Panc1 (cell line): ENCODE measurements around the gene CFAP119. TPM values are rescaled to one million over a fixed set of nuclear protein-coding genes. Genes with fewer than 3 reads are reported as not detected.

ENCODE experiments used
- ATAC-seq: fragments of 200-7000 bp; cut with Tn5 transposase; 2 replicates; pipeline ENCODE4 v1.9.1; 2020; ENCODE audit warnings: mild to moderate bottlenecking, moderate library complexity
- BruUV-seq: library from RNA; stranded (reverse); fragments of 400-500 nt; replicated peaks from 2 replicates; lab custom pipeline; 2021; lab: Mats Ljungman, UMichigan
- CTCF ChIA-PET: fragments of 300-600 bp; sonication (Branson Sonifier 250); formaldehyde crosslinking; loops from one replicate; lab custom pipeline; 2022; ENCODE audit warnings: antibody characterized with exemption; lab: Charles Lee
- POLR2A ChIA-PET: fragments of 300-600 bp; sonication (Branson Sonifier 250); formaldehyde crosslinking; loops from one replicate; lab custom pipeline; 2022; ENCODE audit warnings: antibody characterized with exemption; lab: Charles Lee
- DNase-seq: peaks from one replicate; pipeline ENCODE4 v3.0.0-alpha.2; 2010; ENCODE audit warnings: low read depth, low spot score
- H3K27ac ChIP-seq: 2 replicates; pipeline ENCODE4 v1.5.1; 2011; ENCODE audit warnings: mild to moderate bottlenecking, low read length, inconsistent platforms
- H3K27me3 ChIP-seq: fragments of 200-500 bp; sonication (Bioruptor generic); 2 replicates; pipeline ENCODE4 v1.6.0; 2014; ENCODE audit warnings: low read length, inconsistent platforms; ENCODE audit not compliant: control insufficient read depth, insufficient read depth
- H3K36me3 ChIP-seq: fragments of 200-500 bp; sonication (Bioruptor generic); 2 replicates; pipeline ENCODE4 v1.5.1; 2014; ENCODE audit warnings: inconsistent platforms, mild to moderate bottlenecking, low read length, moderate library complexity; ENCODE audit not compliant: control insufficient read depth, insufficient read depth
- H3K4me1 ChIP-seq: 2 replicates; pipeline ENCODE4 v1.5.1; 2011; ENCODE audit warnings: inconsistent platforms, mild to moderate bottlenecking, low read length, moderate library complexity; ENCODE audit not compliant: control insufficient read depth, insufficient read depth
- H3K4me3 ChIP-seq, 2 experiments: 2 replicates each; pipeline ENCODE4 v1.5.1; 2011 to 2012; ENCODE audit warnings: low read depth in 2 of 2, low read length in 2 of 2, mild to moderate bottlenecking in 2 of 2, inconsistent platforms in 1 of 2, moderate library complexity in 1 of 2
- H3K9me3 ChIP-seq: fragments of 200-500 bp; sonication (Bioruptor generic); 2 replicates; pipeline ENCODE4 v1.5.1; 2014; ENCODE audit warnings: low read depth, mild to moderate bottlenecking, inconsistent platforms, low read length, moderate library complexity; ENCODE audit not compliant: control insufficient read depth, insufficient read depth
- CTCF ChIP-seq: fragments of 450-650 bp; IDR thresholded peaks from 2 replicates; pipeline ENCODE4 v1.5.1; 2017; ENCODE audit warnings: mild to moderate bottlenecking
- POLR2AphosphoS5 ChIP-seq: IDR thresholded peaks from 2 replicates; pipeline ENCODE4 v1.6.1; 2012; ENCODE audit warnings: mild to moderate bottlenecking, low read depth, low read length, moderate library complexity
- REST ChIP-seq, 2 experiments: IDR thresholded peaks; 2 replicates each; pipeline ENCODE4 v1.6.1; 2011 to 2012; ENCODE audit warnings: low read depth in 2 of 2, control low read depth in 1 of 2, low read length in 1 of 2, mild to moderate bottlenecking in 1 of 2, moderate library complexity in 1 of 2; ENCODE audit not compliant: insufficient read depth in 1 of 2
- SIN3A ChIP-seq: IDR thresholded peaks from 2 replicates; pipeline ENCODE4 v1.6.1; 2012; ENCODE audit warnings: low read depth, mild to moderate bottlenecking, low read length, moderate library complexity, borderline replicate concordance; ENCODE audit not compliant: insufficient read depth
- TCF7L2 ChIP-seq: IDR thresholded peaks from 2 replicates; pipeline ENCODE4 v1.6.1; 2011; ENCODE audit warnings: mild to moderate bottlenecking, low read depth, low read length, inconsistent platforms
- in situ Hi-C: cut with HindIII; loops from 2 replicates; pipeline ENCODE4 v1.10.0; 2016; ENCODE audit warnings: low sequenced_read_pairs, low pct_unique_long_range_greater_than_20kb
- intact Hi-C: fragments of 100-400 bp; cut with micrococcal nuclease; formaldehyde crosslinking; loops from one replicate; pipeline ENCODE4 v1.10.0; 2022; ENCODE audit not compliant: unreplicated experiment
- total RNA-seq: library from RNA; stranded (reverse); gene quantifications from one replicate; pipeline ENCODE4 v1.2.1, GENCODE V29; 2021; ENCODE audit not compliant: unreplicated experiment

The CFAP119 gene
- total RNA-seq, 1 experiment from 2014 or later = 21.0 TPM

GRCh38 chr16:30808146-30808545 lies 46.3 kb upstream of the CFAP119 start:
- peaks cover 9% of the 10 kb centered on the region; the same call in 1 of the 2 replicates for H3K4me1 ChIP-seq
- intact Hi-C loops (no loop called here), in situ Hi-C loops (no loop called here)
- no peaks in the 10 kb centered on the region for H3K36me3 ChIP-seq
- no peak overlapping the region for H3K4me3 ChIP-seq
- BruUV-seq = no TSS peak
- H3K27me3 ChIP-seq = no peaks in the 10 kb centered on the region
- DNase-seq (no peak), ATAC-seq (no peak)
- TF ChIP-seq CTCF (no peak), REST (IDR thresholded peaks at IDR 0.05; ENCODE audit: insufficient read depth in 1 of 2, low read depth in 2 of 2, low read length in 1 of 2) (no peak), TCF7L2 (no peak), POLR2AphosphoS5 (no peak), SIN3A (no peak)
- H3K27ac ChIP-seq = no peak overlapping the region
- ChIA-PET POLR2A (no interaction called here), CTCF (no interaction called here)
- no peaks in the 10 kb centered on the region for H3K9me3 ChIP-seq

- CTCF ChIA-PET = interaction anchor here (0.5 to 1.2 kb wide), 2 partner anchors 9 kb away, joined by 3 to 4 read pairs; no protein-coding TSS in a partner anchor
- TF ChIP-seq TCF7L2 (peak; percentile 32; the same call in 1 of the 2 replicates), SIN3A (peak; percentile 64; the same call in 1 of the 2 replicates), REST (IDR thresholded peaks at IDR 0.05; ENCODE audit: insufficient read depth in 1 of 2, low read depth in 2 of 2, low read length in 1 of 2) (no peak; a peak in 1 of 4 replicates), POLR2AphosphoS5 (peak; percentile 89), CTCF (no peak)
Observed at GRCh38 chr16:30805370-30806169, 43.7 kb upstream of the CFAP119 start.

More at GRCh38 chr16:30805370-30806169, 43.7 kb upstream of the CFAP119 start:
- Histone ChIP-seq H3K27ac (peak overlapping the region; percentile 89), H3K4me3 (peak overlapping the region; percentile 57 to 75), H3K4me1 (peaks cover 9% of the 10 kb centered on the region; the same call in 1 of the 2 replicates), H3K36me3 (no peaks in the 10 kb centered on the region), H3K27me3 (no peaks in the 10 kb centered on the region), H3K9me3 (no peaks in the 10 kb centered on the region)
- in situ Hi-C loops = no loop called here
- DNase-seq (no peak), ATAC-seq (peak; percentile 94)
- POLR2A ChIA-PET = interaction anchor here (0.6 to 1.1 kb wide), 5 partner anchors 19 to 96 kb away, joined by 3 to 17 read pairs (median 4); partner anchors contain the start of gene ZNF629
- no TSS peak for BruUV-seq
- intact Hi-C loops = no loop called here
